K562 (cell line): ENCODE data around the gene GRK4. TPM values are rescaled to one million over a fixed set of nuclear protein-coding genes. Genes with fewer than 3 reads are reported as not detected.
A peak's percentile ranks its signal among the peaks of the same experiment; 100 is the strongest.

Experiments
- ARID3A ChIP-seq: IDR thresholded peaks from 2 replicates; pipeline ENCODE4 v1.6.1; 2012; ENCODE audit warnings: low read depth, low read length, improper control_type of control experiment, borderline replicate concordance
- CBFB ChIP-seq: sonication (generic); formaldehyde crosslinking; IDR thresholded peaks from 2 replicates; pipeline ENCODE4 v1.4.0; 2020; ENCODE audit warnings: mild to moderate bottlenecking, missing genetic modification reagents
- CHD4 ChIP-seq: fragments of 200-600 bp; sonication (generic); IDR thresholded peaks from 3 replicates; pipeline ENCODE4 v1.6.1; 2012; ENCODE audit warnings: low read depth, mild to moderate bottlenecking, mixed read lengths, low read length, inconsistent platforms; ENCODE audit not compliant: insufficient read depth, insufficient replicate concordance, poor library complexity, severe bottlenecking
- CUX1 ChIP-seq: fragments of 200-800 bp; sonication (Bioruptor generic); IDR thresholded peaks from 2 replicates; pipeline ENCODE4 v1.6.1; 2016; ENCODE audit warnings: missing genetic modification characterization, missing compliant biosample characterization
- DLX4 ChIP-seq: fragments of 250-450 bp; sonication (Bioruptor Pico); IDR thresholded peaks from 2 replicates; pipeline ENCODE4 v1.6.1; 2021; ENCODE audit warnings: mild to moderate bottlenecking
- DPF2 ChIP-seq: fragments of 450-650 bp; IDR thresholded peaks from 2 replicates; pipeline ENCODE4 v1.6.1; 2016
- ELF1 ChIP-seq: fragments of 200-800 bp; sonication (Bioruptor generic); IDR thresholded peaks from 2 replicates; pipeline ENCODE4 v1.6.1; 2016; ENCODE audit warnings: missing genetic modification characterization, missing compliant biosample characterization
- ELF4 ChIP-seq: fragments of 450-650 bp; formaldehyde crosslinking; IDR thresholded peaks from 2 replicates; pipeline ENCODE4 v1.4.0; 2022; ENCODE audit warnings: missing genetic modification characterization
- HDAC2 ChIP-seq: fragments of 450-650 bp; IDR thresholded peaks from 2 replicates; pipeline ENCODE4 v1.6.1; 2016; ENCODE audit warnings: mild to moderate bottlenecking
- HSF4 ChIP-seq: fragments of 250-450 bp; sonication (Bioruptor Pico); IDR thresholded peaks from 2 replicates; pipeline ENCODE4 v2.1.2; 2022; ENCODE audit warnings: mild to moderate bottlenecking, moderate library complexity, borderline replicate concordance
- KAT2B ChIP-seq: IDR thresholded peaks from one replicate; pipeline ENCODE4 v1.6.1; 2012; ENCODE audit warnings: low read depth, mild to moderate bottlenecking, control low read depth, inconsistent platforms, low read length, moderate library complexity
- MXI1 ChIP-seq: IDR thresholded peaks from 2 replicates; pipeline ENCODE4 v1.6.1; 2011; ENCODE audit warnings: low read depth, mild to moderate bottlenecking, improper control_type of control experiment, low read length
- NCOA2 ChIP-seq, 2 experiments: fragments of 450-650 bp; IDR thresholded peaks; 2 replicates each; pipeline ENCODE4 v1.6.1; 2018; ENCODE audit warnings: mild to moderate bottlenecking in 2 of 2, moderate library complexity in 1 of 2; ENCODE audit not compliant: partially characterized antibody in 2 of 2
- RAD51 ChIP-seq: fragments of 450-650 bp; IDR thresholded peaks from 2 replicates; pipeline ENCODE4 v1.7.1; 2016; ENCODE audit warnings: low read depth, mild to moderate bottlenecking, borderline replicate concordance
- TARDBP ChIP-seq: fragments of 450-650 bp; IDR thresholded peaks from 2 replicates; pipeline ENCODE4 v1.6.1; 2016
- ZBTB49 ChIP-seq: sonication (generic); formaldehyde crosslinking; IDR thresholded peaks from 2 replicates; pipeline ENCODE4 v1.8.0; 2022; ENCODE audit warnings: missing genetic modification reagents, mild to moderate bottlenecking, borderline replicate concordance
- ZNF134 ChIP-seq: fragments of 250-450 bp; sonication (Bioruptor Pico); conservative IDR thresholded peaks from 2 replicates; pipeline ENCODE4 v1.4.0; 2020
- ZNF212 ChIP-seq: fragments of 450-650 bp; formaldehyde crosslinking; IDR thresholded peaks from 2 replicates; pipeline ENCODE4 v1.4.0; 2020; ENCODE audit warnings: mild to moderate bottlenecking
- ZNF668 ChIP-seq: fragments of 250-450 bp; sonication (Bioruptor Pico); IDR thresholded peaks from 2 replicates; pipeline ENCODE4 v1.8.0; 2022; ENCODE audit warnings: mild to moderate bottlenecking, inconsistent platforms
- polyA plus RNA-seq, 8 experiments: library from polyadenylated mRNA; depleted of rRNA in 4 of 8; stranded (reverse) in 5 of 8; unstranded in 3 of 8; fragments of >200 nt; fragmentation: Nextera tagmentation in 2 of 8; fragmentation: Illumina TruSeq in 1 of 8; extraction: Ambion mirVana in 2 of 8; extraction: Trizol in 1 of 8; gene quantifications; 2 replicates each; pipeline versions ENCODE4 v1.2.1 to v1.2.3, GENCODE V29; 2011 to 2014; ENCODE audit warnings: inconsistent platforms in 1 of 8, missing spikeins in 1 of 8
- total RNA-seq, 7 experiments: library from RNA; depleted of rRNA in 6 of 7; stranded (reverse); fragments of >200 nt in 6 of 7; fragmentation: Illumina TruSeq in 2 of 7; extraction: Trizol in 2 of 7; gene quantifications; 2 replicates each; pipeline versions ENCODE4 v1.2.1 to v1.2.3, GENCODE V29; 2011 to 2021; ENCODE audit warnings: low replicate concordance in 1 of 7

Gene GRK4
- total and polyA plus RNA-seq, 9 of the 15 experiments (the other 6 are each of a cell fraction or from before 2014, with no cell fraction given): 1.1 to 4.8 (median 2.6) TPM

GRCh38 chr4:3074078-3074845, 110.9 kb downstream of the GRK4 start, which contains the start of the genes HTT and HTT-AS (continued):
- no peak for TF ChIP-seq CHD4
- no peak for TF ChIP-seq NCOA2 (IDR thresholded peaks at IDR 0.05; ENCODE audit: partially characterized antibody in 2 of 2)
- no peak for TF ChIP-seq HDAC2
- 0 out of 2 replicates have a peak, but pooled peaks have one; percentile 57 for TF ChIP-seq ELF4
- TF ChIP-seq ZNF134: no peak
- TF ChIP-seq TARDBP: 0 out of 2 replicates have a peak, but pooled peaks have one; percentile 43
- no peak for TF ChIP-seq KAT2B
- no peak for TF ChIP-seq DLX4 (CRISPR knock-in tag)
- TF ChIP-seq RAD51: no peak
- TF ChIP-seq DPF2: no peak
- TF ChIP-seq ZBTB49 (CRISPR knock-in tag): no peak
- no peak for TF ChIP-seq HSF4 (CRISPR knock-in tag)
- TF ChIP-seq CBFB: no peak
- no peak for TF ChIP-seq ZNF668 (CRISPR knock-in tag)
- TF ChIP-seq ZNF212 (CRISPR knock-in tag): no peak
- no peak for TF ChIP-seq CUX1 (CRISPR knock-in tag)
- TF ChIP-seq MXI1: no peak
- no peak for TF ChIP-seq ELF1
- no peak for TF ChIP-seq ARID3A
